ENCODE data around the gene FAM114A1.

FAM114A1 gene

GRCh38 chr4:38980903-38981676 lies 113.5 kb downstream of the FAM114A1 start:
- Histone ChIP-seq H3K4me3 (ENCODE audit: low read length) (no peak overlapping the region), H3K79me2 (ENCODE audit: control insufficient read depth, low read length) (no peaks in the 10 kb centered on the region), H4K20me1 (ENCODE audit: control insufficient read depth, insufficient read depth, low read depth, low read length) (no peaks in the 10 kb centered on the region), H3K27ac (ENCODE audit: low read depth, low read length) (no peak overlapping the region), H3K36me3 (ENCODE audit: control insufficient read depth, low read length) (peaks cover 78% of the 10 kb centered on the region), H3K4me2 (ENCODE audit: low read length) (no peak overlapping the region), H3K4me1 (ENCODE audit: control insufficient read depth, low read length) (peaks cover 7% of the 10 kb centered on the region), H3K27me3 (ENCODE audit: control insufficient read depth, low read length) (no peaks in the 10 kb centered on the region), H3F3A (ENCODE audit: control insufficient read depth, insufficient read depth) (peaks cover 6% of the 10 kb centered on the region), H3K9me3 (ENCODE audit: control insufficient read depth, insufficient read depth, low read length) (no peaks in the 10 kb centered on the region), H3K9me2 (replicated peaks; ENCODE audit: control insufficient read depth, low read length) (no peaks in the 10 kb centered on the region)
- TF ChIP-seq CTCF (IDR thresholded peaks at IDR 0.05; ENCODE audit: low read depth, low read length, poor library complexity, severe bottlenecking) (no peak), EZH2phosphoT487 (IDR thresholded peaks at IDR 0.05; ENCODE audit: borderline replicate concordance, low read length) (no peak)

GRCh38 chr4:38982361-38983095 lies 114.9 kb downstream of the FAM114A1 start:
- Histone ChIP-seq H3K9me3 (ENCODE audit: control insufficient read depth, insufficient read depth, low read length) (no peaks in the 10 kb centered on the region), H3K4me1 (ENCODE audit: control insufficient read depth, low read length) (peaks cover 19% of the 10 kb centered on the region), H3K79me2 (ENCODE audit: control insufficient read depth, low read length) (no peaks in the 10 kb centered on the region), H3K27ac (ENCODE audit: low read depth, low read length) (no peak overlapping the region), H3K4me2 (ENCODE audit: low read length) (no peak overlapping the region), H3K4me3 (ENCODE audit: low read length) (no peak overlapping the region), H4K20me1 (ENCODE audit: control insufficient read depth, insufficient read depth, low read depth, low read length) (no peaks in the 10 kb centered on the region), H3K36me3 (ENCODE audit: control insufficient read depth, low read length) (peaks cover 90% of the 10 kb centered on the region), H3F3A (ENCODE audit: control insufficient read depth, insufficient read depth) (peaks cover 12% of the 10 kb centered on the region), H3K27me3 (ENCODE audit: control insufficient read depth, low read length) (no peaks in the 10 kb centered on the region), H3K9me2 (replicated peaks; ENCODE audit: control insufficient read depth, low read length) (no peaks in the 10 kb centered on the region)
- no peak for TF ChIP-seq CTCF (IDR thresholded peaks at IDR 0.05; ENCODE audit: low read depth, low read length, poor library complexity, severe bottlenecking)
- no peak for TF ChIP-seq EZH2phosphoT487 (IDR thresholded peaks at IDR 0.05; ENCODE audit: borderline replicate concordance, low read length)

- Histone ChIP-seq H3K4me3 (ENCODE audit: low read length) (no peak overlapping the region), H3K4me2 (ENCODE audit: low read length) (no peak overlapping the region), H3K9me2 (replicated peaks; ENCODE audit: control insufficient read depth, low read length) (no peaks in the 10 kb centered on the region), H3K79me2 (ENCODE audit: control insufficient read depth, low read length) (no peaks in the 10 kb centered on the region), H3F3A (ENCODE audit: control insufficient read depth, insufficient read depth) (peaks cover 9% of the 10 kb centered on the region), H3K36me3 (ENCODE audit: control insufficient read depth, low read length) (peaks cover 95% of the 10 kb centered on the region), H3K27ac (ENCODE audit: low read depth, low read length) (no peak overlapping the region), H4K20me1 (ENCODE audit: control insufficient read depth, insufficient read depth, low read depth, low read length) (no peaks in the 10 kb centered on the region), H3K4me1 (ENCODE audit: control insufficient read depth, low read length) (peaks cover 27% of the 10 kb centered on the region), H3K27me3 (ENCODE audit: control insufficient read depth, low read length) (no peaks in the 10 kb centered on the region), H3K9me3 (ENCODE audit: control insufficient read depth, insufficient read depth, low read length) (no peaks in the 10 kb centered on the region)
- TF ChIP-seq CTCF (IDR thresholded peaks at IDR 0.05; ENCODE audit: low read depth, low read length, poor library complexity, severe bottlenecking): no peak
- no peak for TF ChIP-seq EZH2phosphoT487 (IDR thresholded peaks at IDR 0.05; ENCODE audit: borderline replicate concordance, low read length)
Observed at GRCh38 chr4:38983291-38983690, 115.7 kb downstream of the FAM114A1 start.

Measured in DOHH2 (cell line).